Left renal cortex interstitium (tissue), 4 donors: Measurements from ENCODE around the gene ZBTB49. TPM values are rescaled to one million over a fixed set of nuclear protein-coding genes. Genes with fewer than 3 reads are reported as not detected.

Source experiments
- DNase-seq, 4 donors: peaks; one replicate each; pipeline ENCODE4 v3.0.0-alpha.2; 2013; ENCODE audit warnings: low read depth in 4 of 4, low spot score in 2 of 4, missing footprints in 1 of 4
- polyA plus RNA-seq, 4 donors: library from polyadenylated mRNA; unstranded; fragments of 120-200 nt; gene quantifications; one replicate each; pipeline ENCODE4 v1.2.1, GENCODE V29; 2013; ENCODE audit not compliant: insufficient read length in 4 of 4

The ZBTB49 gene
- polyA plus RNA-seq, 4 donors: 8.6 to 10.8 (median 10.1) TPM

DNA sequence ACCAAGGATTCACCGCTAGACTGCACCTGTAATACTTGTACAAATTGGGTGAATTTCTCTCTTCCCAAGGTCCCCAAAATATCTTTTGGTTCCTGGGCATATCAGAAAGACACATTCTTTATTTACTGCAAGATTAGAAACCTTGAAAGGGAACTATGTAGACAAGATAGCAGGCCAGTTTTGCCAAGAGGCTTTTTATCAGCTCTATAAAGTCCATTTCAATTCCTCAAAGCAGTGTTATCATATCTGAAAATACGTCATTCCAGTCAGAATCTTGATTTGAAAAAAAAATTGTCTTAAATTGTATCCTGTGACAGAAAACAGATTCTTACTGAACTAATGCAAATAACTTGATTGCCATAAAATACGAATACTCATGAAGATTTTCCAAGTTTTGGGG is 59.8 kb downstream of the ZBTB49 start:
- no peak for DNase-seq

DNA sequence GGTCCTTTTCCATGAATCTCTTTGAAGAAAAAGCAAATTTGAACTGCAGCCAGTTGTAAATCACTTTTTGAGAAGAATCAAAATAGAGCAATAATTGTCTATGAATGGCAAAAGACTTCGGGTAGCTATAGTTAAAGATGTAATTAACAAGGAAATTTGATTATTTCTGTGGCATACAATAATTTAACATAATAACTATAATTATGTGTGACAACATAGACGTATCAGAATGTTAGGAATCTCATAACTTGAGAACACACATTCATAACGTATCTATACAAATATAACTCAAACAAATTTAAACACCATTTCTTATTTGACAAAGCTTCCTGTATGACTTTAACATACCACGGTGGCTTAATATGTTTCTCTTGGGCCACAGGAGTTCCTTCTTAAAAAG is 60.9 kb downstream of the ZBTB49 start:
- no peak for DNase-seq

DNA sequence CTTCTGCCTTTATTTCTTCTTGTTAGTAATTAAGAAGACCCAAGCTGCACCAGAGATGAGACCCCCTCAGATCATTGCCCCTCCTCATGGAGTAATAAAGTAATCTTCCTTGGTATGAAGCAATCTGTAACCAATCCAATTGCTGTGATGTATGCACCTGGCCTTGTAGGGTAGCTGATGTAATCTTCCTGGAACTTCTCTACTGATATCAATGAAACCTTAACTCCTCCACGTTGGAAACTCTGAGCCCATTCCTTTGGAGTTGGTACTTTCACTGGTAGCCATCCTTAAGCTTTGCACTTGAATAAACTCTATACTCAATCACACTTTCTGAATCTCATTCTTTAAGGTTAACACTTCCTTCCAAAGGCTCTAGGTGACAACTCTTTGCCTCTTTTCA is 65.3 kb downstream of the ZBTB49 start:
- no peak for DNase-seq

DNA sequence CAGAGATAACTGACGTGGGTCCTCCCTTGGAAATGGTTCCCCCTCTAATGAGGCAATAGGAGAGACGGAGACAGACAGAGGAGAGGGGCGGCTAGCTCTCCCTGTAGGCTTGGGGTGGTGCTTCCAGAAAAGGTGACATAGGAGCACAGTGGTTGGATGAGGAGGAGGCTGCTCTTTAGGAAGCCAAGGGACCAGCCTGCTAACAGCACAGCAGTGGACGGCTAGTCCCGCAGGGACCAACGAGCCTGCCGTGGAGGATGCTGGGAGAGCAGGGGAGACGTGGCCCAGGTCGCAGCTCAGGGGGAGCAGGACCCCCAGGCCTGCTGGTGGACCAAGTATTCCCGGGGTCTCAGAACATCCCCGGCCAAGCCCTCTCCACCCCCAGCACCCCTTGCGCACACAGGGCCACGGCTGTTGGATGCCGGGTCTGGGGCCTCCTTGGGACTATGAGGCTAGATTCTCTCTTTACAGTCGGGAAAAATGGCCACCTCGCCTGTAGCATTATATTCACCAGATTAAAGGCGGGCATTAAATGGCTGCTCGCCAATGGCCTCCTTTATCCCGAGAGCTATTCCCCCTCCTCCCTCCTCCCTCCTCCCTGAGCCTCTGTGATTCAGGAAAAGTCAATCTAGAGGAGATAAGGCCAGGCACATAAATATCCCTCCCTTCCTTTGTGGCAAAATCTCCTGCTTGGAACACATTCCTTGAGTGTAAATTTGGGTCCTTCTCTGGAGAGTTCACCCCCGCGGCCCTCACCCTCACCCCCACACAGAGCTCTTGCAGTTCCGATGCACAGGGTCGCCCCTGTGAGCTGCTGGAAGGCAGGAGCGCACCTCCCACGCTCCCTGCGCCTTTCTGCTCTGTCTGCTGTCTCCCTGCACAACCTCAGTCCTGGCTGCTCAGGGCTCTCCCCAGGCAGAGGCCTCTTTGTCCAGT is 66.3 kb downstream of the ZBTB49 start:
- DNase-seq: peak in 3 of 4 donors; percentile 11 to 15 (median 14)

DNA sequence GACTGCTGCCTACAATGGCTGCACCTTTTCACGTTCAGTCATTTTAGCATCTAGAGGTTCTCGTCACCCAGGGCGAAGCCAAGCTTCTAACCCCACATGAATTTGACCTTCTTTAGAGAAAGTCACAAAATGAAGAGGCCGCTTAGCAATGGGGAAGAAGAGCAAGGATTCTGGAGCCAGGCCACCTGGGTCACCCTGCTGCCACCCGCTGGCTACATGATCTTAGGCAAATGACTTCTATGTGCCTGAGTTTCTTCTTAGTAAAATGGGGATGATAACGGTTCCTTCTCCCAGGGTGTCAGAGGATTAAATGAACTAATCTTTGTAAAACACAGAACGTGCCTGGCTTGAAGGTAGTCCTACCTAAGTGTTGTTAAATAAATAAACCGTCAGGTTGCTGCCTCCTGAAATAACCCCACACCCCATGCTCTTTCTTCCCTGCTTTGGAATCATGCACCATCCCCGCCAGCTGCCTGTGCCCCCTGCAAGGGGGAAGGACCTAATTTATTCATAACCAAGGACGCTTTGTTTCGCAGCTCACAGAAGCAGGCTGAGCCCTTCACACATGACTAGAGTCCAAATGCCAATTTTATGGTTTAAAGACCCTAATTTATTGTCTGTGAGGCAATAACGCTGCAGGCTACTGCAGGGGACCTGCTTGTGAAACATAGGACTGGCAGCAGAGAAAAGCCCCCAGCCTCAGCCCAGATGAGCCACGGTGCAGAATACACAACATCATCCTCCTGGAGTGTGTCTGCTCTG is 68.2 kb downstream of the ZBTB49 start:
- no peak for DNase-seq

DNA sequence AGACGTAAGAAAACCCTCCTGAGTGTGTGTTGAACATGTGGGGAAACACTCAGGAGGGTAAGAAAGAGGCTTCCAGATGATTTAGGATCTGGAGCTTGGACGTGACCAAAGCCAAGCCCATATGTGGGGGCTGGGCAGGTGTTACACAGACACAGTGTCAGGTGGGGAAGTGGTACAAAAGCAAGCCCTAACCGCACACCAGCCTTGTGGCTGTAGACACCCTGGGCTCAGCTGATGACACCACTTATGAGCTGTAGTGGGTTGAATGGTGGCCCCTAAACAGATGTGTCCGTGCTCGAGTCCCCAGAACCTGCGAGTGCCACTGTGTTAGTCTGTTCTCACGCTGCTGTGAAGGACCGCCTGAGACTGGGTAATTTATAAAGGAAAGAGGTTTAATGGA is 71.8 kb downstream of the ZBTB49 start:
- DNase-seq: no peak

DNA sequence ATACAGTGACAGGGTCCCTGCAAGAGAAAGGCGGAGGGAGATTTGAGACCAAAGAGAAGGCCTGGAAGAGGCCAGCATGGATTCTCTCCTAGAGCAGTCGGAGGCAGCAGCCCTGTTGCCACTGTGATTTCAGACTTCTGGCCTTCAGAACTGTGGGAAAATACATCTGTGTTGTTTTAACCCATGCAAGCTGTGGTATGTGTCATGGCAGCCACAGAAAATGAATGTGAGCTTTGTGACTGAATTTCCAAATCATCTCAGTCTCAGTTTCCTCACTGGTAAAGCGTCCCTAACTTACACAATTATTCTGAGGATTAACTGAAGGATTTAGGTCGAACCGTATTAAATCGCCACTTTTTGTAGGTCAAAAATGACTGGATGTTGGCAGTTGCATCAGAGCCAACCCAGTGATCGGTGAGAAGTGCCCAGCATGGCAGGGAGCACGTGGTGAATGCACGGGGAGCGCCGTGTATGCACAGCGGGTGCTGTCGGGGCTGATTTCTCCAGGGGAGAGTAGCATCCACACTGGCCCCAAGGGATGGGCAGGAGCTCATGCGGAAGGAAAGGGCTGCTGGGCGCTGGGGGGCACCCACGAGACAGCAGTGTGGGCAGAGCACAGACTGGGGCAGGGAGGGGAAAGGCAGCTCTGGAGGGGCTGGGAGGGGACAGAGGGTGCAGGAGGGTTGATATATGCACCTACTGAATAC is 73.1 kb downstream of the ZBTB49 start:
- DNase-seq: no peak

DNA sequence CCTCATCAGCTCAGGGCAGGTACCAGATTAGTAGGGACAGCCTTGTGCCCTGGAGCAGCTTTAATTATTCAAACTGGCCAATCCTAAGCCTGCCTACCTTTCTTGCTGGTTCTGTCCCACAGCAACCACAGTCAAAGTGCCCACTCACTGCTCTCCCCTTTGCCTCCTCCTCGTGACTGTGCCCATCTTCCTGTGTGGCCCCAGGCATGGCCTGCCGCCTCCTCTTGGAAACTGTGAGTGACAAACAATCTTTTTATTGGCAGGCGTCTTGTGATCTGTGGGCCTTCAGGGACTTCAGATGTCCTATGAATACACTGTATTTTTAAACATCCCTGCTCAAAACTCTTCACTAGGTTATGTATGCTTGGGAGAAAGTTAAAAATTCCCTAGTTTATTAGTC is 74.0 kb downstream of the ZBTB49 start:
- no peak for DNase-seq

DNA sequence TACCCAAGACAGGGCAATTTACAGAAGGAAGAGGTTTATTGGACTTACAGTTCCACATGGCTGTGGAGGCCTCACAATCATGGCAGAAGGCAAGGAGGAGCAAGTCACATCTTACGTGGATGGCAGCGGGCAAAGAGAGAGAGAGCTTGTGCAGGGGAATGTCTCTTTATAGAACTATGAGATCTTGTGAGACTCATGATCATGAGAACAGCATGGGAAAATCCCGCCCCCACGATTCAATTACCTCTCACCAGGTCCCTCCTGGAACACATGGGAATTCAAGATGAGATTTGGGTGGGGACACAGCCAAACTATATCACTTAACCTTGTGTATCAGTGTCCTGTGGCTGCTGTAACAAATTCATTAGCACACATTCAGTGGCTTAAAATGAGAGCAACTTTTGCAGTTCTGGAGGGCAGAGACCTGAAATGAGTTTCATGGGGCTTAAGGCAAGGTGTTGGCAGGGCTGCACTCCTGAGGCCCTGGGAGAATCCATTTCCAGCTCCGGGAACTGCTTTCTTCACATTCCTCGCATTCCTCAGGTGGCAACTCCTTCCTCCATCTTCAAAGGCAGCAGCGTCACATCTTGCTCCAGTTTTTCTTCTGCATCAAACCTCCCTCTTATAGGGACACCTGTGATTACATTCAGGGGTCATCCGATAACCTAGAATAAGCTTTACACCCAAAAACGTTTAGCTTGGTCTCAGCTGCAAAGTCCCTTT is 74.6 kb downstream of the ZBTB49 start:
- no peak for DNase-seq

DNA sequence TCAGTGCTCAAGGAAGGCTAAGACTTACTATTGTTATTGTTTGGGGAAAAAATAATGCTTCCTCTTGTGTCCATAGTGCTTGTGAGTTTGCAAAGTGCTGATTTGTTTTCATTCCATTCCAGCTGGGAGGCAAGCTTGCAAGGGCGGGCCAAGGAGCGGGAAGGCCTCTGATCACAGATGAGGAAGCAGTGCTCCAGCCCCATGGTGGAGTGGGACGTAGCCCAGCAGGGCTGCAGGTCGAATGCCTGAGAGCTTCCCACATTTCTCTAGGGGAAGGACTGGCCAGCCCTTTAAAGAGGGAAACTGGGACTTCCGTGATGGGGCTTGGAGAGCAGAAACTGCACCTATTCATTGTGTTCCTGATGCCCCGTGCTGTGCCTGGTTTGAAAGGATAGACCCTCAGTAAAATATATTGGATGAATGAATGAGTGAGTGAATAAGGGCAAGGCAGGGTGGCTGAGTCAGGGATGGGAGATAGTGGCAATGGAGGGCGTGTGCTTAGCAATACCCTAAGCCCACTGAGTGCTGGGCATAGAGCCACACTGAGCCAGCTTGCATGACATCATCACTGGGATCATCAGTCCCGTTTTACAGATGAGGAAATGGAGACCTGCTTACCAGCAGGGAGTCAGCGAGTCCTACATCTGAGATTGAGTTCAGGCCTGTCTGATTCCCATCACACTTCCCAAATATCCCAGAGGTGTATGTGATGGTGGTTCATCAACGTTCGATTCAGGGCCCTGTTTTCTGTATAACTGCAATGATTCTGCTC is 78.9 kb downstream of the ZBTB49 start:
- DNase-seq: no peak

Other genes with a start within 250 kb of the ZBTB49 start
- not detected for gene OTOP1, start 63.3 kb upstream of the ZBTB49 start, polyA plus RNA-seq
- 10 to 100 TPM; 41.8 to 56.0 (median 48.6) TPM for gene TMEM128, start 42.0 kb upstream of the ZBTB49 start, polyA plus RNA-seq
- gene LYAR, start 97 bp upstream of the ZBTB49 start, polyA plus RNA-seq: 10 to 100 TPM; 18.3 to 21.5 (median 20.5) TPM
- gene NSG1, start 96.9 kb downstream of the ZBTB49 start, polyA plus RNA-seq: 1 to 10 TPM; 4.1 to 6.2 (median 4.7) TPM